ENCODE measurements around the gene SIX5. TPM values are rescaled to one million over a fixed set of nuclear protein-coding genes. Genes with fewer than 3 reads are reported as not detected.
A peak's percentile ranks its signal among the peaks of the same experiment; 100 is the strongest.
"Not testable (repeated sequence)": the region's sequence is repeated elsewhere in the genome, so short reads cannot be mapped to it uniquely, and the experiment has no call there.

The SIX5 gene
- total RNA-seq, 1 donor from 2014 or later, result 21.9 TPM

DNA sequence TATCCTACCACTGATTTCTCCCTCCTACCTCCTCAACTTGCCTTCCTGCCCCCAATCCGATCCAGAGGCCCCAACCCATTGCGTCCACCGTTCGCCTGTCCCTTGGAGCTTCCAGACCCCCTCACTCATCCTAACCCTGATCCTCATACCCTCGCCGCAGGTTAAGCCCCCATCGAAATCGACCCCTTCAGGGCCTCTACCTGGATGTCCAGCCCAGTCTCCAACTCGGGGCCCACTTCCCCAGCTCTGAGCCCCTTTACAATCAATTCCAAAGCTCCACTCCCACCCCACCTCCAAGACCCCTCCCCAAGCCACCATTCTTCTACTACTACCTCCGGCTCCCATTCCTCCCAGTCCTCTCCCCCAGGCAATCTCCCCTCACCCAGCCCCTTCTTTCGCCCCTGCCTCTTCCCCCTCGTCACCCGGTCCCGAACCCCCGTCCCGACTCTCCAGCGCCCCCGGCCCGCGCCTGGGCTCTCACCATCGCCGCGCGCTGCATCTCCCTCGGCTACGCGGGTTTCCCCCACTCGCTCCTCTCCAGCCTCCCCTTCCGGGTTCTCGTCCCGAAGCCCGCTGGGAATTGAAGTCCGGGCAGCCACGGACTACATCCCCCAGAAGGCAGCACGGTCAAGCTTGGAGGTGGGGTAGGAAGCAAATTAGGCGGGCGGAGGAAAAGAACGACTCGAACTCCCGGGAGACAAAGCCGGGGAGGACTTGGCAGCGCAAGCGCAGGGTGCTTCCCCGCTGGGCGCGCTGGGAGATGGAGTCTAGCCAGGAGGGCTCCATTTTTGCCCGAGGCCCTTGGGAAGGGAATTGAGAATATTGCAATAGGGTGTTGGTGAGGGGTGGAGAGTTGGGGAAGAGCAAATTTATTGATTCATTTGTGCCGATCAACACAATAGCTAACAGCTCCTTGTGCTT lies 38.4 kb downstream of the SIX5 start, which contains the start of gene FBXO46:
FBXO46 (minus strand) TSS at position 529 of the 921 bp plus-strand sequence. CDS start 17,401 bp downstream, outside the sequence.
- Mint-ChIP-seq H3K9me3 (ENCODE audit: unreplicated experiment) (no peaks in the 10 kb centered on the region), H3K27me3 (ENCODE audit: unreplicated experiment) (peaks cover 18% of the 10 kb centered on the region), H3K36me3 (ENCODE audit: low read depth, unreplicated experiment) (no peaks in the 10 kb centered on the region), H3K27ac (ENCODE audit: unreplicated experiment) (peak within 1 kb of the TSS; percentile 80), H3K4me3 (ENCODE audit: unreplicated experiment) (peak within 1 kb of the TSS; percentile 99), H3K4me1 (ENCODE audit: unreplicated experiment) (peaks cover 5% of the 10 kb centered on the region)
- TF ChIP-seq, protein P1, sequence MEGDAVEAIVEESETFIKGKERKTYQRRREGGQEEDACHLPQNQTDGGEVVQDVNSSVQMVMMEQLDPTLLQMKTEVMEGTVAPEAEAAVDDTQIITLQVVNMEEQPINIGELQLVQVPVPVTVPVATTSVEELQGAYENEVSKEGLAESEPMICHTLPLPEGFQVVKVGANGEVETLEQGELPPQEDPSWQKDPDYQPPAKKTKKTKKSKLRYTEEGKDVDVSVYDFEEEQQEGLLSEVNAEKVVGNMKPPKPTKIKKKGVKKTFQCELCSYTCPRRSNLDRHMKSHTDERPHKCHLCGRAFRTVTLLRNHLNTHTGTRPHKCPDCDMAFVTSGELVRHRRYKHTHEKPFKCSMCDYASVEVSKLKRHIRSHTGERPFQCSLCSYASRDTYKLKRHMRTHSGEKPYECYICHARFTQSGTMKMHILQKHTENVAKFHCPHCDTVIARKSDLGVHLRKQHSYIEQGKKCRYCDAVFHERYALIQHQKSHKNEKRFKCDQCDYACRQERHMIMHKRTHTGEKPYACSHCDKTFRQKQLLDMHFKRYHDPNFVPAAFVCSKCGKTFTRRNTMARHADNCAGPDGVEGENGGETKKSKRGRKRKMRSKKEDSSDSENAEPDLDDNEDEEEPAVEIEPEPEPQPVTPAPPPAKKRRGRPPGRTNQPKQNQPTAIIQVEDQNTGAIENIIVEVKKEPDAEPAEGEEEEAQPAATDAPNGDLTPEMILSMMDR (IDR thresholded peaks at IDR 0.05; ENCODE audit: unreplicated experiment), result no peak
- DNase-seq (ENCODE audit: low spot score), result peak; percentile 93

DNA sequence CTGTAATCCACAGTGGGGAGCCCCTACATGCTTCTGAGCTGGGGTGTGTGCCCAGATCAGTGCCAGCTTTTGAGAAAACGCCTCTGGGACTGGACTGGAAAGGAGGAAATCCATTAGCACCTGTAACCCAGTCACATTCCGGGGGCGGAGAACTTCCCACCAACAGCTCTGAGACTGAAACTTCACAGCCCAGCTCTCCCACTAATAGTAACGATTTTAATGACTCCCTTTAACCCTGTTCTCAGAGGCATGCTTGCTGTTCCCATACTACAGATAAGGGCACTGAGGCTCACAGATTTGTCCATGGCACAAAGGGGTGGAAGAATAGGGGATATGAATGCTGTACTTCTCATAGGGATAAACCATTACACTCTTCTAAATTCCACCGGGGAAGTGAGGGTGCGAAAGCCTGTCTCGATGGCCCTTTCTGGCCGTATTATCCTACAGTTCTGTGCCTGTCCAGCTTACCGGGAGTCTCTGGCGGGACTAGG lies 39.2 kb downstream of the SIX5 start:
- Mint-ChIP-seq H3K27me3 (ENCODE audit: unreplicated experiment) (peaks cover 18% of the 10 kb centered on the region), H3K4me3 (ENCODE audit: unreplicated experiment) (peak overlapping the region; percentile 99), H3K9me3 (ENCODE audit: unreplicated experiment) (no peaks in the 10 kb centered on the region), H3K27ac (ENCODE audit: unreplicated experiment) (peak overlapping the region; percentile 80), H3K36me3 (ENCODE audit: low read depth, unreplicated experiment) (no peaks in the 10 kb centered on the region), H3K4me1 (ENCODE audit: unreplicated experiment) (peaks cover 5% of the 10 kb centered on the region)
- TF ChIP-seq, protein P1 (IDR thresholded peaks at IDR 0.05; ENCODE audit: unreplicated experiment), result no peak
- DNase-seq (ENCODE audit: low spot score), result no peak

DNA sequence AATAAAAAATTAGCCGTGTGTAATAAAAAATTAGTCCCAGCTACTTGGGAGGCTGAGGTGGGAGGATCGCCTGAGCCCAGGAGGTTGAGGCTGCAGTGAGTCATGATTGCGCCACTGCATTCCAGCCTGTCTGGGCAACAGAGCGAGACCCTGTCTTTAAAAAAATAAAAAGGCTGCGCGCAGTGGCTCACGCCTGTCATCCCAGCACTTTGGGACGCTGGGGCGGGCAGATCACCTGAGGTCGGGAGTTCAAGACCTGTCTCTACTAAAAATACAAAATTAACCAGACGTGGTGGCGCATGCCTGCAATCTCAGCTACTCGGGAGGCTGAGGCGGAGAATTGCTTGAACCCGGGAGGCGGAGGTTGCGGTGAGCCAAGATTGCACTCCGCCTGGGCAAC lies 40.4 kb downstream of the SIX5 start:
- peaks cover 12% of the 10 kb centered on the region for H3K27me3 Mint-ChIP-seq (ENCODE audit: unreplicated experiment)
- H3K4me1 Mint-ChIP-seq (ENCODE audit: unreplicated experiment); H3K36me3 Mint-ChIP-seq (ENCODE audit: low read depth, unreplicated experiment); H3K4me3 Mint-ChIP-seq (ENCODE audit: unreplicated experiment); DNase-seq (ENCODE audit: low spot score); H3K27ac Mint-ChIP-seq (ENCODE audit: unreplicated experiment); H3K9me3 Mint-ChIP-seq (ENCODE audit: unreplicated experiment): not testable (repeated sequence)

DNA sequence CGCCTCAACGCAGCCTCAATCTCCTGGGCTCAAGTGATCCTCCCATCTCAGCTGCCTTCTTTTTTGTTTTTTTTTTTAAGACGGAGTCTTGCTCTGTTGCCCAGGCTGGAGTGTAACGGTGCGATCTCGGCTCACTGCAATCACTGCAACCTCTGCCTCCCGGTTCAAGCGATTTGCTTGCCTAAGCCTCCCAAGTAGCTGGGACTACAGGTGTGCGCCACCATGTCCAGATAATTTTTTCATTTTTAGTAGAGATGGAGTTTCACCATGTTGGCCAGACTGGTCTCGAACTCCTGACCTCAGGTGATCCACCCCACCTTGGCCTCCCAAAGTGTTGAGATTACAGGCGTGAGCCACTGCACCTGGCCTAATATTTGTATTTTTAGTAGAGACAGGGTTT lies 49.0 kb downstream of the SIX5 start:
- not testable (repeated sequence) for H3K9me3 Mint-ChIP-seq (ENCODE audit: unreplicated experiment); H3K36me3 Mint-ChIP-seq (ENCODE audit: low read depth, unreplicated experiment); DNase-seq (ENCODE audit: low spot score); H3K27me3 Mint-ChIP-seq (ENCODE audit: unreplicated experiment); H3K4me3 Mint-ChIP-seq (ENCODE audit: unreplicated experiment); H3K27ac Mint-ChIP-seq (ENCODE audit: unreplicated experiment)
- H3K4me1 Mint-ChIP-seq (ENCODE audit: unreplicated experiment), result peaks cover 27% of the 10 kb centered on the region

DNA sequence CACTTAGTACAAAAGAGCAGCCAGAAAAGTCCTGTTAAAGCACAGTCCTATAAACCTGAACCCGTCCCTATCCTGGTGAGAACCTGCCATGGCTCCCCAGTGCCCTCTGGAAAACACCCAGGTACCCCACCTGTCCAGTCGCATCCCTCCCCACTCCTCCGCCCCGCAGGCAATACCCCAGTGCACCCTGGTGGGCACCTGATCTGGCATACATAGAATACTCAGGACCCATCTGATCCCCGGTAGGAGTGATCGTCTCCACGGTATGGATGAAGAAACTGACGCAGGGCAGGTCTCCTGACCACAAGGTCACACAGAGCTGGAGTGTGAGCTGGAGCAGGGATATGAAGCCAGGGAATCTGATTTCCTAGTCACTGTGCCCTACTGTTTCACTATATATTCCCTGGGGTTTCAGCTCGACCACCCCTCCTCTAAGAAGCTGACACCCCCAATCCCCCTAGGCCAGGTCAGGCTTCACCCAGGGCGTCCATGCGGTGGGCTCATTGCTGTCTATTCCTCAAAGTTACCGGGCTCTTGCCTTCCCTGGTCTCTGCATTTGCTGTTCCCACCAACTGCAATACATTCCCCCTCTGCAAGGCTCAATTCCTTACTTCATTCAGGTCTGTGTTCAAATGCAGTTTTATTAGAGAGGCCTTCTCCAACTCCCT lies 50.9 kb downstream of the SIX5 start:
- TF ChIP-seq, protein P1 (IDR thresholded peaks at IDR 0.05; ENCODE audit: unreplicated experiment), result no peak

More for the DNA sequence above, 50.9 kb downstream of the SIX5 start:
- DNase-seq (ENCODE audit: low spot score), result no peak
- Mint-ChIP-seq H3K4me1 (ENCODE audit: unreplicated experiment) (peaks cover 27% of the 10 kb centered on the region), H3K9me3 (ENCODE audit: unreplicated experiment) (no peaks in the 10 kb centered on the region), H3K27me3 (ENCODE audit: unreplicated experiment) (peaks cover 8% of the 10 kb centered on the region), H3K27ac (ENCODE audit: unreplicated experiment) (peak overlapping the region; percentile 80), H3K4me3 (ENCODE audit: unreplicated experiment) (peak overlapping the region; percentile 99), H3K36me3 (ENCODE audit: low read depth, unreplicated experiment) (peaks cover 6% of the 10 kb centered on the region)
